Neuronal stem cell (in vitro differentiated cells): ENCODE data around the gene VEGFB.

Source experiments
- DNase-seq: peaks from one replicate; pipeline ENCODE4 v3.0.0-alpha.2; 2013; ENCODE audit warnings: low spot score
- H2AFZ ChIP-seq: one replicate; pipeline ENCODE4 v1.6.1; 2013; ENCODE audit warnings: mild to moderate bottlenecking, low read length, inconsistent platforms
- H2AK5ac ChIP-seq: 2 replicates; pipeline ENCODE4 v1.6.1; 2013; ENCODE audit warnings: low read depth, mild to moderate bottlenecking, inconsistent platforms, low read length, moderate library complexity, mixed read lengths
- H2BK120ac ChIP-seq: 2 replicates; pipeline ENCODE4 v1.6.1; 2013; ENCODE audit warnings: low read depth, mild to moderate bottlenecking, inconsistent platforms, low read length, moderate library complexity, mixed read lengths
- H2BK12ac ChIP-seq: one replicate; pipeline ENCODE4 v1.6.1; 2013; ENCODE audit warnings: low read length, inconsistent platforms
- H2BK15ac ChIP-seq: 2 replicates; pipeline ENCODE4 v1.6.1; 2013; ENCODE audit warnings: mild to moderate bottlenecking, low read length, inconsistent platforms, mixed read lengths
- H2BK5ac ChIP-seq: one replicate; pipeline ENCODE4 v1.6.1; 2013; ENCODE audit warnings: inconsistent platforms, mild to moderate bottlenecking, low read length, moderate library complexity
- H3K14ac ChIP-seq: one replicate; pipeline ENCODE4 v1.6.1; 2013; ENCODE audit warnings: low read length, inconsistent platforms
- H3K18ac ChIP-seq: 2 replicates; pipeline ENCODE4 v1.6.1; 2013; ENCODE audit warnings: low read length, inconsistent platforms
- H3K23ac ChIP-seq: 2 replicates; pipeline ENCODE4 v1.6.1; 2013; ENCODE audit warnings: low read depth, mild to moderate bottlenecking, mixed read lengths, low read length, inconsistent platforms; ENCODE audit not compliant: poor library complexity
- H3K27ac ChIP-seq: replicated peaks from 3 replicates; pipeline ENCODE4 v1.5.1; 2013; ENCODE audit warnings: low read length, inconsistent platforms
- H3K27me3 ChIP-seq, 3 experiments: 2 replicates each; pipeline ENCODE4 v1.6.1; 2013; ENCODE audit warnings: low read length in 3 of 3, mild to moderate bottlenecking in 2 of 3, inconsistent platforms in 1 of 3, low read depth in 1 of 3, mixed read lengths in 1 of 3, moderate library complexity in 1 of 3; ENCODE audit not compliant: control insufficient read depth in 3 of 3, insufficient read depth in 3 of 3
- H3K36me3 ChIP-seq, 2 donors: replicated peaks in 1 of 2; 2 replicates each; pipeline ENCODE4 v1.6.1; 2013; ENCODE audit warnings: low read length in 2 of 2; ENCODE audit not compliant: control insufficient read depth in 2 of 2, insufficient read depth in 2 of 2
- H3K4ac ChIP-seq: 2 replicates; pipeline ENCODE4 v1.6.1; 2013; ENCODE audit warnings: inconsistent platforms, mild to moderate bottlenecking, low read length, moderate library complexity
- H3K4me1 ChIP-seq, 2 donors: 1 replicate in 1 of 2; 2 replicates in 1 of 2; pipeline ENCODE4 v1.6.1; 2013; ENCODE audit warnings: low read length in 2 of 2, low read depth in 1 of 2; ENCODE audit not compliant: control insufficient read depth in 2 of 2, insufficient read depth in 1 of 2
- H3K4me2 ChIP-seq: one replicate; pipeline ENCODE4 v1.6.1; 2013; ENCODE audit warnings: mild to moderate bottlenecking, low read length, inconsistent platforms; ENCODE audit not compliant: insufficient read depth, poor library complexity, severe bottlenecking
- H3K4me3 ChIP-seq, 2 donors: 2 replicates each; pipeline ENCODE4 v1.5.1; 2013; ENCODE audit warnings: low read length in 2 of 2, mild to moderate bottlenecking in 2 of 2, inconsistent platforms in 1 of 2, moderate library complexity in 1 of 2
- H3K79me1 ChIP-seq: one replicate; pipeline ENCODE4 v1.6.1; 2013; ENCODE audit warnings: low read depth, mild to moderate bottlenecking, inconsistent platforms, low read length, moderate library complexity
- H3K9ac ChIP-seq: one replicate; pipeline ENCODE4 v1.6.1; 2013; ENCODE audit warnings: mild to moderate bottlenecking, low read depth, low read length, inconsistent platforms; ENCODE audit not compliant: poor library complexity
- H3K9me3 ChIP-seq, 2 donors: replicated peaks in 1 of 2; 2 replicates each; pipeline versions ENCODE3 to v1.6.1; 2013; ENCODE audit warnings: low read length in 2 of 2, mild to moderate bottlenecking in 2 of 2, inconsistent platforms in 1 of 2, low read depth in 1 of 2, mixed read lengths in 1 of 2, moderate library complexity in 1 of 2; ENCODE audit not compliant: control insufficient read depth in 2 of 2, insufficient read depth in 1 of 2
- H4K8ac ChIP-seq: one replicate; pipeline ENCODE4 v1.6.1; 2013; ENCODE audit warnings: low read depth, mild to moderate bottlenecking, inconsistent platforms, low read length, moderate library complexity
- H4K91ac ChIP-seq: one replicate; pipeline ENCODE4 v1.6.1; 2013; ENCODE audit warnings: low read length, low read depth, mild to moderate bottlenecking, inconsistent platforms; ENCODE audit not compliant: poor library complexity
- WGBS, 2 donors: extraction: QIAGEN DNeasy Blood & Tissue Kit; methylation state at CpG; one replicate each; pipeline ENCODE4 v1.1.7; 2013; ENCODE audit warnings: missing lambda C conversion rate in 2 of 2, mixed read lengths in 1 of 2; ENCODE audit not compliant: insufficient read length in 2 of 2, insufficient replicate concordance in 1 of 2; ENCODE audit errors: extremely low coverage in 2 of 2; 5-methylcytosine and 5-hydroxymethylcytosine counted together

Gene VEGFB

DNA sequence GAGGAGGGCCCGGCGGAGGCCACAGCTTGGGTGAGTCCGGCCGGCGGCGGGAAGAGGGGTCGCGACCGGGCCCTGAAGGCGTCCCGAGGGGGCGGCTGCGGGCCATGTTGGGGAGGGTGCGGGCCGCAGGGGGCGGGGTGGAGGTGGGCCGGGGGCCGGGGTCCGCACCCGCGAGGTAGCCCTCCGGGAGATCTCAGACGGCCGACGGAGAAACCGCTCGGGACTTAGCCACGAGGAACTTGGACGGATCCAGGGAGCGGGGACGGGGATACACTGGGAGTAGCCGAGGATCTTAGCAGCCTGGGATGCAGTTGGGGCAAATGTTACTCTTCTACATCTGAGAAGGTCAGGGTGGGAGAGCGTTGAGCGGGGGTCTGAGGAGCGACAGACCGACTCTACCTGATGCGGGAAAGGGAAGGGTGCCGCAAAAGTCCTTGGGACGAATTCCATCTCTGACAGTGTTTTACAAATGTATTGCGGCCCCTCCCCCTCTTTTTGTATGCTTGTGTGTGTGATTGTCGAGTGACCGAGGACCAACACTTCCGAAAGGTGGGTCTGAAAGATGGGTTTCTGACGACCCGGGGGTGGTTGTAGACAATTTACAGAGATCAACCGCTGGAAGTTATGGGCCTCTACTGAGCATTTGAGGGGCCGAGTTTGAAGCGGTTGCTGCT lies 47.8 kb upstream of the VEGFB start:
- peak overlapping the region; percentile 47 for H2AFZ ChIP-seq
- no peak overlapping the region for H3K4me2 ChIP-seq
- H2BK5ac ChIP-seq: peak overlapping the region; percentile 57
- peaks cover 5 to 24% of the 10 kb centered on the region in 2 donors for H3K36me3 ChIP-seq
- H3K79me1 ChIP-seq: peaks cover 4% of the 10 kb centered on the region
- no peak overlapping the region for H3K4ac ChIP-seq
- H2BK120ac ChIP-seq: no peak overlapping the region
- peak overlapping the region; percentile 89 for H3K18ac ChIP-seq
- H2BK15ac ChIP-seq: no peak overlapping the region
- DNase-seq: no peak
- H2BK12ac ChIP-seq: no peak overlapping the region
- no peaks in the 10 kb centered on the region for H3K27me3 ChIP-seq
- H3K9me3 ChIP-seq: peaks cover 0 to 2% of the 10 kb centered on the region in 2 donors
- no peak overlapping the region for H3K23ac ChIP-seq
- WGBS, 2 donors: no CpG with 5 or more reads among the region's 48 CpGs
- H3K27ac ChIP-seq: peak overlapping the region; percentile 71
- H3K14ac ChIP-seq: no peak overlapping the region
- H3K9ac ChIP-seq: peak overlapping the region; percentile 90
- H4K91ac ChIP-seq: no peak overlapping the region
- no peak overlapping the region for H3K4me3 ChIP-seq
- no peak overlapping the region for H4K8ac ChIP-seq
- peak overlapping the region; percentile 85 for H2AK5ac ChIP-seq
- peaks cover 6 to 7% of the 10 kb centered on the region in 2 donors for H3K4me1 ChIP-seq

DNA sequence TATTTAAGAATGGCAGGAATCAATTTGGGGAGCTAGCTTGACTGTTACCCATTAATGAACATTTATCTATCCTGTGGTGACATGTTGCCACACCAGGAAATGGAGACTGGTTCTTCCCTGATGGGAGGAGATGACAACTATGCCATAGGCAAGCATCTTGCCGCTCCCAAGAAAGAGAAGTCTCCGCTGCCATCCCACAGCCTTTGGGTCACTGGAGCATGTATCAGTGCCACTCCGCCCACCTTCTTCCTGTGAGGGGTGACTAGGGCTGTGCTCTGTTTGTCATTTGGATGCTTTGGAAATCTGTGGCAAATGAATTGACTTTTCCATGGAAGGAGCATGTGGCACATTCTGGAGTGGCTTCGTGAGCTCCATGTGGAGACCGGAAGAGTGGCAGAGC lies 42.0 kb upstream of the VEGFB start:
- Histone ChIP-seq H2BK120ac (no peak overlapping the region), H3K27ac (no peak overlapping the region), H3K9ac (no peak overlapping the region), H3K36me3 (peaks cover 46 to 82% of the 10 kb centered on the region in 2 donors), H3K4ac (no peak overlapping the region), H4K8ac (no peak overlapping the region), H2BK5ac (no peak overlapping the region), H3K4me2 (no peak overlapping the region), H3K23ac (no peak overlapping the region), H3K14ac (no peak overlapping the region), H2BK12ac (no peak overlapping the region), H2BK15ac (no peak overlapping the region), H3K27me3 (no peaks in the 10 kb centered on the region), H3K79me1 (peaks cover 8% of the 10 kb centered on the region), H2AFZ (no peak overlapping the region), H3K4me3 (no peak overlapping the region), H3K9me3 (peaks cover 0 to 2% of the 10 kb centered on the region in 2 donors), H2AK5ac (no peak overlapping the region), H3K18ac (no peak overlapping the region), H3K4me1 (no peaks in the 10 kb centered on the region), H4K91ac (no peak overlapping the region)
- DNase-seq: no peak
- WGBS, 2 donors: no CpG with 5 or more reads among the region's 5 CpGs

DNA sequence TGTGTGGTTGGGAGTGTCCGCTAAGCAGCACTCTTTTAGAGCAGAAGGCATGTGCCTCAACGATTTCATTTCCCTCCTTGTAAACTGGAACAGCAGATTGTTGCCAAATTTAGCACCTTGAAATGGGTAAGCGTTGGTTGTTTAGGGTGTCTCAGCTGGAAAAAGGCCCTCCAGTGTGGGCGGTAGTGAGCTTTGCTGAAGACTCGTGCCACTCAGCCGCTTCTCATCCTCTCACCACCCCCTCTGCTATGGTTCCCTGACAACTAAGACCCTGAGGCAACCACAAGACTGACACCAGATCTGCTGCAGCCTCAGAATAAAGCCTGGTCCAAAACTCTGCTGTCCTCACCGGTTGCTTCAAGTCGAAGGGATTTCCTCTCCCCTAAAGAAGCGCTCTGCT lies 37.8 kb upstream of the VEGFB start:
- no peak overlapping the region for H3K27ac ChIP-seq
- no peak for DNase-seq
- H2BK12ac ChIP-seq: no peak overlapping the region
- peaks cover 6% of the 10 kb centered on the region for H3K79me1 ChIP-seq
- no peak overlapping the region for H4K91ac ChIP-seq
- H3K4me1 ChIP-seq: no peaks in the 10 kb centered on the region
- no peak overlapping the region for H4K8ac ChIP-seq
- H3K9ac ChIP-seq: no peak overlapping the region
- H3K9me3 ChIP-seq: no peaks in the 10 kb centered on the region
- H3K18ac ChIP-seq: no peak overlapping the region
- no peak overlapping the region for H3K14ac ChIP-seq
- H3K4ac ChIP-seq: no peak overlapping the region
- no peak overlapping the region for H3K23ac ChIP-seq
- H2AK5ac ChIP-seq: no peak overlapping the region
- no peak overlapping the region for H2BK15ac ChIP-seq
- H3K27me3 ChIP-seq: no peaks in the 10 kb centered on the region
- H3K4me2 ChIP-seq: no peak overlapping the region
- H2AFZ ChIP-seq: no peak overlapping the region
- no peak overlapping the region for H2BK120ac ChIP-seq
- no peak overlapping the region for H2BK5ac ChIP-seq
- peaks cover 67 to 100% of the 10 kb centered on the region in 2 donors for H3K36me3 ChIP-seq
- H3K4me3 ChIP-seq: no peak overlapping the region
- no CpG with 5 or more reads among the region's 9 CpGs for WGBS, 2 donors

DNA sequence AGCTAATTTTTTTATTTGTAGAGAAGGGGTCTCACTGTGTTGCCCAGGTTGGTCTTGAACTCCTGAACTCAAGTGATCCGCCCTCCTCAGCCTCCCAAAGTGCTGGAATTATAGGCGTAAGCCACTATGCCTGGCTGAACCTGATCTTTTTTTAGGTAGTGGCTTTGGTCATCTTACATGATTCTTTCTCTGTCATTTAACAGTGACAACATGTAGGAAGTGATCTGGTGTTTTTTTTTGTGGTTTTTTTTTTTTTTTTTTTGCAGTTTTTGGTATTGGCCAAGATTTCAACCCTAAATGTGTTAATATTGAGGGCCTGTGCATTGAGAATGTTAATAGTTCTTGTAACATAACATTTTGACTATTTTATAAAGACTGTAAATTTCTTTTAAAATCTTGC lies 35.9 kb upstream of the VEGFB start:
- no peak overlapping the region for H3K4me2 ChIP-seq
- no peak overlapping the region for H4K91ac ChIP-seq
- no peak overlapping the region for H3K14ac ChIP-seq
- H3K27me3 ChIP-seq: no peaks in the 10 kb centered on the region
- H2BK120ac ChIP-seq: no peak overlapping the region
- H3K4me1 ChIP-seq: peaks cover 0 to 6% of the 10 kb centered on the region in 2 donors
- H3K36me3 ChIP-seq: peaks cover 71 to 100% of the 10 kb centered on the region in 2 donors
- H2BK15ac ChIP-seq: no peak overlapping the region
- H3K79me1 ChIP-seq: peaks cover under 1% of the 10 kb centered on the region
- H4K8ac ChIP-seq: no peak overlapping the region
- H3K9me3 ChIP-seq: peaks cover 0 to 2% of the 10 kb centered on the region in 2 donors
- H3K27ac ChIP-seq: no peak overlapping the region
- no peak overlapping the region for H3K9ac ChIP-seq
- H2BK5ac ChIP-seq: no peak overlapping the region
- no peak overlapping the region for H2AK5ac ChIP-seq
- WGBS, 2 donors: no CpG with 5 or more reads among the region's 2 CpGs
- no peak overlapping the region for H2AFZ ChIP-seq
- H3K23ac ChIP-seq: no peak overlapping the region
- no peak for DNase-seq
- H3K18ac ChIP-seq: no peak overlapping the region
- H2BK12ac ChIP-seq: no peak overlapping the region
- no peak overlapping the region for H3K4ac ChIP-seq
- H3K4me3 ChIP-seq: no peak overlapping the region
